GM12875 (cell line): ENCODE results near the gene TBC1D24.
A peak's percentile ranks its signal among the peaks of the same experiment; 100 is the strongest.

ENCODE experiments used
- H3K4me3 ChIP-seq: one replicate; pipeline ENCODE4 v1.5.1; 2011; ENCODE audit warnings: low read depth, low read length, control low read depth
- TF ChIP-seq, protein P1 (sequence below): IDR thresholded peaks from 2 replicates; pipeline ENCODE4 v1.5.1; 2011; ENCODE audit warnings: low read depth, mild to moderate bottlenecking, control low read depth, inconsistent platforms, low read length, moderate library complexity, borderline replicate concordance; ENCODE audit not compliant: insufficient read depth

TBC1D24 gene

DNA sequence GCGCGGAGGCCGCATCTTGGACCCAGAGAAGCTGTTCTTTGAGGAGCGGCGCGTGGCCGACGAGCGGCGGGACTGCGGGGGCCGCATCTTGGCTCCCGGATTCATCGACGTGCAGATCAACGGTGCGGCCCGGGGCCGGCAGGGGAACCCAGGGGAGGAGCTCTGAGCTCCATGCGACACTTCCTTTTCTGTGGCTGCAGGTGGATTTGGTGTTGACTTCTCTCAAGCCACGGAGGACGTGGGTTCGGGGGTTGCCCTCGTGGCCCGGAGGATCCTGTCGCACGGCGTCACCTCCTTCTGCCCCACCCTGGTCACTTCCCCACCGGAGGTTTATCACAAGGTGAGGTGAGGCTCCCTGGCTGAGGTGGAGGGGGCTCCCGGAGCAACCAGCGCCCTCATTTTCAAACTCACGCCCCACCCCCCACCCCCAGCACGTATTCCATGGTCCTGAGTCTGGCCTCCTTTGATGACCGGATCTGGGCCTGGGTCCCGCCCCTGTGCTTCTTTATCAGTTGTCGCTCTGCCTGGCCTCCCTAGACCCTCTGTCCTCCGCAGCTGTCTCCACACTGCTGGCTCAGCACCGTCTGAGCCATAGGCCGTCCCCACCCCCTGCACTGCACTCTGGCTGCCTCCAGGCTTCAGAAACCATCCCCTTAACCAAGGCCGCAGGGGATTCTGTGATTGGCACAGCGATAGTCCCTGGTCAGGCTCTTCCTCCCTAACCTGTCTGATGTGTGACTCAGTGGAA is 46.0 kb downstream of the TBC1D24 start:
- peak overlapping the region; percentile 80 for H3K4me3 ChIP-seq
- TF ChIP-seq, protein P1, sequence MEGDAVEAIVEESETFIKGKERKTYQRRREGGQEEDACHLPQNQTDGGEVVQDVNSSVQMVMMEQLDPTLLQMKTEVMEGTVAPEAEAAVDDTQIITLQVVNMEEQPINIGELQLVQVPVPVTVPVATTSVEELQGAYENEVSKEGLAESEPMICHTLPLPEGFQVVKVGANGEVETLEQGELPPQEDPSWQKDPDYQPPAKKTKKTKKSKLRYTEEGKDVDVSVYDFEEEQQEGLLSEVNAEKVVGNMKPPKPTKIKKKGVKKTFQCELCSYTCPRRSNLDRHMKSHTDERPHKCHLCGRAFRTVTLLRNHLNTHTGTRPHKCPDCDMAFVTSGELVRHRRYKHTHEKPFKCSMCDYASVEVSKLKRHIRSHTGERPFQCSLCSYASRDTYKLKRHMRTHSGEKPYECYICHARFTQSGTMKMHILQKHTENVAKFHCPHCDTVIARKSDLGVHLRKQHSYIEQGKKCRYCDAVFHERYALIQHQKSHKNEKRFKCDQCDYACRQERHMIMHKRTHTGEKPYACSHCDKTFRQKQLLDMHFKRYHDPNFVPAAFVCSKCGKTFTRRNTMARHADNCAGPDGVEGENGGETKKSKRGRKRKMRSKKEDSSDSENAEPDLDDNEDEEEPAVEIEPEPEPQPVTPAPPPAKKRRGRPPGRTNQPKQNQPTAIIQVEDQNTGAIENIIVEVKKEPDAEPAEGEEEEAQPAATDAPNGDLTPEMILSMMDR, result no peak

GRCh38 chr16:2523801-2524231 is 48.9 kb downstream of the TBC1D24 start:
- TF ChIP-seq, protein P1, result no peak
- H3K4me3 ChIP-seq, result no peak overlapping the region

DNA sequence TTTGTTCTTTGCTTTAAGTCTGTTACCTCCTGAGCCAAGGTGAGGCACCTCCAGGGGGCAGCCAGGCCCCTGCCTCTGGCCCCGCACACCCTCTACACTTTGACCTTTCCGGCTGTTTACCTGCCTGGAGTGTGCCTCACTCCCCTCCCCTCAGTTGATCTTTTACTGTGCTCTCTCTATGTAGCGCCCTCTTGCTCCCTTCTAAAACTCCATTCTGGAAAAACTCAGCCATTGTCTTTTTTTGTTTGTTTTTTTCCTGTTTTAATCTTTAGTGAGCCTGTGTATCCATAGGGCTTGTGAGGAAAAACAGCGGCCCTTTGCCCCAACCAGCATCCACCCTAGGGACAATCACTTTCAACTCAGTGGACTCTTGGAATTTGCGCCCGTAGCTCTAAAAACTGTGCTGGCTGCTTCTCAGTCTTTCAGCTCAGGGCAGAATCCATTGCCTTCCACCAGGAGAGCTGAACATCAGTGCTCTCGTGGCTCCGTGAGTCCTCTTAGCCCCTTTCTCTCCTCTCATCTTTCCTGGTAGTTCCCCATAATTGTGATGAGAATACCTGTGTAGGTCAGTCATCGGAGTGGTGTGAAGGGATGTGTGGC is 49.5 kb downstream of the TBC1D24 start:
- TF ChIP-seq, protein P1, result no peak
- H3K4me3 ChIP-seq, result no peak overlapping the region

DNA sequence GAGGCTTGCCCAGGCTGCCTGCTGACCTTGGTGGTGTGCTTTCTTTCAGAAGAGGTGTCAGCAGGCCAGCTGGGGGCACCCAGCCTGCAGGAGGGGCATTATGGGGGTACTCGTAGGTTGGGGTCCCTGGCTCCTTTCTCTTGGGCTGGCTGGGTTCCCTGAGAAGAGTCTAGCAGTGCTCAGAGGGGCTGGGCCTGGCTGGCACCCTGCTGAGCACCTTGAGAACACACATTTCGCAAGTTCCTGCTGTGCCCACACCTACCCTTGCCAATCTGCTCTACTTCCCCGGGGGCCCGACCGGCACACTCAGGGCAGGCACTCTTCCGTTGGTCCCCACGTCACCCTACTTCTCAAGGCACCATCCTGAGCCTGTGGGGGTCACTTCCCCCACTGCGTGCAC is 51.2 kb downstream of the TBC1D24 start:
- H3K4me3 ChIP-seq, result no peak overlapping the region
- TF ChIP-seq, protein P1, result no peak

DNA sequence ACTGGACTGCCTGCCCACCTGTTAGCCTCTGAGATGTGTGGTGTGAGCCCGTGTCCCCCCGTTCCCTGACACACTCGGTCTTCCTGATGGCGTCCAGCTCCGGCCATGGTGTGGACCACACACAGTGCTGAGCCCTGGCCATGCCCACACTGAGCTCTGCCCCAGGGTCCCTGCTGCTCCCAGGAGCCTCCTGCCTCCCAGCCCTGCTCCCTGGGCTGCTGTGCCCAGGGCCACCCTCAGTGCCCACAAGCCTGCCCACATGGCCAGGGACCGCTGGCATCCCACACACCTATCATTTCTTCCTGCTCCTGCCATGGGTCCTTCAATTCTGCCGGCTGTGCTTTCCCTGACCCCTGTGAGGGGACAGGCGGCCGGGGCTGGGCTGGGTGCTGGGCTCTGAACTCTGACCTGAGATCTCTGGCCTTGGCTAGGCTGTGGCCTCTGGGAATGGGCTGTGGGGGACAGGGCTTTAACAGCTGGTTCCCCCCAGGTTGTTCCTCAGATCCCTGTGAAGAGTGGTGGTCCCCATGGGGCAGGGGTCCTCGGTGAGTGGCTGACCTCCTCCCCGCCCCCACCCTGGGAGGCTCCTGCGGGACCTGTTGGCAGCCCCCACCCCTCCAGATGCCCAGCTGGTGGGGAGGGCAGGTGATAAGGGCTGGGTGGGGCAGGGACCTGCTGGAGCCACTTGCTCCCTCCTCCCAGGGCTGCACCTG is 52.3 kb downstream of the TBC1D24 start:
- TF ChIP-seq, protein P1, result no peak
- H3K4me3 ChIP-seq, result no peak overlapping the region

DNA sequence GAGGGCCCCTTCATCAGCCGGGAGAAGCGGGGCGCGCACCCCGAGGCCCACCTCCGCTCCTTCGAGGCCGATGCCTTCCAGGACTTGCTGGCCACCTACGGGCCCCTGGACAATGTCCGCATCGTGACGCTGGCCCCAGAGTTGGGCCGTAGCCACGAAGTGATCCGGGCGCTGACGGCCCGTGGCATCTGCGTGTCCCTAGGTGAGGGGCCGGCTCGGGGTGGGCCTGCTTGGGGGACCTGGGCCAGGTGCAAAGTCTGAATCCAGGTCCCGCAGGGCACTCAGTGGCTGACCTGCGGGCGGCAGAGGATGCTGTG is 52.8 kb downstream of the TBC1D24 start:
- TF ChIP-seq, protein P1, result no peak
- H3K4me3 ChIP-seq, result no peak overlapping the region
